WERI-Rb-1 (cell line): ENCODE measurements around the gene PREX1.
A peak's percentile ranks its signal among the peaks of the same experiment; 100 is the strongest.

Experiments used
- DNase-seq: peaks from one replicate; pipeline ENCODE4 v3.0.0-alpha.2; 2020
- H3K27ac ChIP-seq: fragments of 250-450 bp; sonication (Bioruptor Pico); 2 replicates; pipeline ENCODE4 v1.5.1; 2020; ENCODE audit warnings: mild to moderate bottlenecking, moderate library complexity
- H3K27me3 ChIP-seq: fragments of 250-450 bp; sonication (Bioruptor Pico); 2 replicates; pipeline ENCODE4 v1.5.1; 2021; ENCODE audit warnings: mild to moderate bottlenecking, low read depth, moderate library complexity; ENCODE audit not compliant: insufficient read depth, severe bottlenecking
- H3K36me3 ChIP-seq: fragments of 250-450 bp; sonication (Bioruptor Pico); 2 replicates; pipeline ENCODE4 v1.5.1; 2020; ENCODE audit warnings: mild to moderate bottlenecking, moderate library complexity
- H3K4me3 ChIP-seq: 2 replicates; pipeline ENCODE4 v1.5.1; 2011; ENCODE audit warnings: low read depth, mild to moderate bottlenecking, control low read depth, low read length
- H3K9me3 ChIP-seq: fragments of 250-450 bp; sonication (Bioruptor Pico); 2 replicates; pipeline ENCODE4 v1.5.1; 2021; ENCODE audit warnings: mild to moderate bottlenecking, moderate library complexity; ENCODE audit not compliant: severe bottlenecking
- TF ChIP-seq, protein P1 (sequence below): IDR thresholded peaks from 2 replicates; pipeline ENCODE4 v1.5.1; 2011; ENCODE audit warnings: low read depth, mild to moderate bottlenecking, control low read depth, inconsistent platforms, low read length

PREX1 gene

GRCh38 chr20:48864738-48865318 is 37.0 kb upstream of the PREX1 start:
- Histone ChIP-seq H3K9me3 (no peaks in the 10 kb centered on the region), H3K4me3 (no peak overlapping the region), H3K27me3 (no peaks in the 10 kb centered on the region), H3K27ac (peak overlapping the region; percentile 41), H3K36me3 (no peaks in the 10 kb centered on the region)
- TF ChIP-seq, protein P1, sequence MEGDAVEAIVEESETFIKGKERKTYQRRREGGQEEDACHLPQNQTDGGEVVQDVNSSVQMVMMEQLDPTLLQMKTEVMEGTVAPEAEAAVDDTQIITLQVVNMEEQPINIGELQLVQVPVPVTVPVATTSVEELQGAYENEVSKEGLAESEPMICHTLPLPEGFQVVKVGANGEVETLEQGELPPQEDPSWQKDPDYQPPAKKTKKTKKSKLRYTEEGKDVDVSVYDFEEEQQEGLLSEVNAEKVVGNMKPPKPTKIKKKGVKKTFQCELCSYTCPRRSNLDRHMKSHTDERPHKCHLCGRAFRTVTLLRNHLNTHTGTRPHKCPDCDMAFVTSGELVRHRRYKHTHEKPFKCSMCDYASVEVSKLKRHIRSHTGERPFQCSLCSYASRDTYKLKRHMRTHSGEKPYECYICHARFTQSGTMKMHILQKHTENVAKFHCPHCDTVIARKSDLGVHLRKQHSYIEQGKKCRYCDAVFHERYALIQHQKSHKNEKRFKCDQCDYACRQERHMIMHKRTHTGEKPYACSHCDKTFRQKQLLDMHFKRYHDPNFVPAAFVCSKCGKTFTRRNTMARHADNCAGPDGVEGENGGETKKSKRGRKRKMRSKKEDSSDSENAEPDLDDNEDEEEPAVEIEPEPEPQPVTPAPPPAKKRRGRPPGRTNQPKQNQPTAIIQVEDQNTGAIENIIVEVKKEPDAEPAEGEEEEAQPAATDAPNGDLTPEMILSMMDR, result no peak
- peak; percentile 48 for DNase-seq

DNA sequence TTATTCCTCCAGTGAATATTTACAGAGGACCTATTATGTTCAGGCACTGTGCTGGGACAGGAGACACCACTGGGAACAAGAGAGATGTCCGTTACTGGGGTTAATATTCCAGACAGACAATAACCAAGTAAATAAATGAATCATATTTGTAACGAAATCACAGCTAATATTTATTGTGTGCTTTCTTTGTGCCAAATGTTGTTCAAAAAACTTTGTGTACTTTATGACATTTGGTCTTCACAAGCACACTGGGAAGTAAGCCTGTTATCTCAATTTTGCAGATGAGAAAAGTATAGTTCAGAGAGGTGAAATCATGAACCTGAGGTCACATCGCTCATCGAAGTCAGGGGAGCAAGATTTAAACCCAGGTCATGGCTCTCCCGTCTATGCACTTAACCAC is 36.5 kb upstream of the PREX1 start:
- H3K27ac ChIP-seq, result peak overlapping the region; percentile 6; the same call in 1 of the 2 replicates
- H3K9me3 ChIP-seq, result no peaks in the 10 kb centered on the region
- H3K27me3 ChIP-seq, result no peaks in the 10 kb centered on the region
- TF ChIP-seq, protein P1, result no peak
- no peak for DNase-seq
- no peaks in the 10 kb centered on the region for H3K36me3 ChIP-seq
- no peak overlapping the region for H3K4me3 ChIP-seq

GRCh38 chr20:48862279-48862678 is 34.5 kb upstream of the PREX1 start:
- H3K27me3 ChIP-seq, result no peaks in the 10 kb centered on the region
- TF ChIP-seq, protein P1, result no peak
- H3K27ac ChIP-seq, result no peak overlapping the region
- H3K9me3 ChIP-seq, result no peaks in the 10 kb centered on the region
- no peaks in the 10 kb centered on the region for H3K36me3 ChIP-seq
- no peak for DNase-seq
- no peak overlapping the region for H3K4me3 ChIP-seq

- H3K4me3 ChIP-seq, result no peak overlapping the region
- H3K27ac ChIP-seq, result no peak overlapping the region
- H3K27me3 ChIP-seq, result no peaks in the 10 kb centered on the region
- no peak for DNase-seq
- TF ChIP-seq, protein P1, result no peak
- no peaks in the 10 kb centered on the region for H3K9me3 ChIP-seq
- H3K36me3 ChIP-seq, result no peaks in the 10 kb centered on the region
Observed at GRCh38 chr20:48861444-48861843, 33.6 kb upstream of the PREX1 start.

- TF ChIP-seq, protein P1, result no peak
- H3K27me3 ChIP-seq, result no peaks in the 10 kb centered on the region
- no peak overlapping the region for H3K4me3 ChIP-seq
- H3K27ac ChIP-seq, result no peak overlapping the region
- no peak for DNase-seq
- H3K36me3 ChIP-seq, result no peaks in the 10 kb centered on the region
- no peaks in the 10 kb centered on the region for H3K9me3 ChIP-seq
Observed at GRCh38 chr20:48858075-48858790, 30.4 kb upstream of the PREX1 start.

DNA sequence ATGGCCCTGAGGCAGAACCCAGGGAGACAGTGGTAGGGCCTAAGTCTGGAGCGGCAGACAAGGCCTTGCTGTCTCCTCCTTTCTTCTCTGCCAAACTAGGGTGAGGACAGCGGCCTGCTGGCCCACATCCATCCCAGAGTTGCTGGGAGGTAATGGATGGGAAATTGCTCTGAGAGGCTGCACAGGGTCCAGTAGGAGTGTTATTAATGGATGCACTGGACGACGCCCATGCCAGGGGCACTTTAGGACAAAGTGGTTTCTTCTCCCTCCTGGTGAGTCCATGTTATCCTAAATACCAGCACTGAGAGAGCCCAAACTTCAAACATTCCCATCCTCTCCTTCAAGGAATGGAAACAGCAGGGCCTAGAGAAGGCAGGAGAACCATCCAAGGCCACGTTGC is 28.3 kb upstream of the PREX1 start:
- peaks cover 3% of the 10 kb centered on the region for H3K9me3 ChIP-seq
- no peaks in the 10 kb centered on the region for H3K36me3 ChIP-seq
- no peak for DNase-seq
- H3K4me3 ChIP-seq, result no peak overlapping the region
- H3K27ac ChIP-seq, result no peak overlapping the region
- H3K27me3 ChIP-seq, result no peaks in the 10 kb centered on the region
- TF ChIP-seq, protein P1, result no peak
